Endometrial microvascular endothelial cells (primary cell): ENCODE results near the gene CDK16. TPM values are rescaled to one million over a fixed set of nuclear protein-coding genes. Genes with fewer than 3 reads are reported as not detected.

Experiments
- in situ Hi-C: cut with HindIII; loops from 2 replicates; pipeline ENCODE4 v1.10.0; 2017; ENCODE audit warnings: low sequenced_read_pairs, low pct_unique_long_range_greater_than_20kb; ENCODE audit errors: inconsistent ontology term
- total RNA-seq: library from RNA; depleted of rRNA; stranded (reverse); fragments of >200 nt; gene quantifications from one replicate; pipeline ENCODE4 v1.2.3, GENCODE V29; 2015; ENCODE audit errors: inconsistent ontology term

The CDK16 gene
- total RNA-seq, 1 donor from 2014 or later = 115 TPM

- in situ Hi-C loops = no loop called here
Measured at GRCh38 chrX:47201345-47201944, 17.0 kb upstream of the CDK16 start.

- in situ Hi-C loops = no loop called here
Measured at GRCh38 chrX:47202316-47202715, 16.2 kb upstream of the CDK16 start.

- in situ Hi-C loops = no loop called here
Measured at GRCh38 chrX:47202877-47203276, 15.6 kb upstream of the CDK16 start.

DNA sequence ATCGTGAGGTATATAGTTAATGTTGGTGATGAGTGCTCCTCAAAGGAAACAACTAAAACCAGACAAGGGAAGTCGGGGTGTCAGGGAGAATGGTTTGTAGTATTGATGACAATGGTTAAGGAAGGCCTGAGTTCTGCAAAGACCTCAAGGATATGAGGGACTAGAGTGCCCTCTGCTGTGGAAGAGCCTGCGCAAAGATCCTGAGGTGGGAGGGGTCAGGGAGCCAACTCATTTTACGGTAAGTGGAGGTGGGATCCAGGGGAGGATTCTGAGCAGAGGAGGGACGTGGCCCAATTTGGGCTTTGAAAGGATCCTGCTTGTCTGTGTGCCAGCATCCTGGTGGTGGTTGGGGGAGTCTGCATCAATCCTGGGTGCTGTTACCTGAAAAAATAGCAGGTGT, 13.5 kb upstream of the CDK16 start:
- in situ Hi-C loops = no loop called here

DNA sequence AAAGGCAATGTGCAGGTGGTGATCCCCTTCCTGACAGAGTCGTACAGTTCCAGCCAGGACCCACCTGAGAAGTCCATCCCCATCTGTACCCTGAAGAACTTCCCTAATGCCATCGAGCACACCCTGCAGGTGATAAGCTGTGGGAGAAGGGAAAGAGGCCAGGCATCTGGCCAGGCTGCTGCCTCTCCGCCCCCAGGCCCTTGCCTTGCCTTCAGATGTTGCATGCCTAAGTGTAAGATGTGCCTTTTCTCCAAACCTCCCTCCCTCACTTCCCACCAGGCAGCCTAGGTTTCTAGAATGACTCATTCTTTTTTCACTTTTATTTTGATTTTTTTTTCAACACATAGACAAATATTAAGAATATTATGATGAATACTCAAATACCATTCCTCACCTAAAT, 12.2 kb upstream of the CDK16 start:
- in situ Hi-C loops = no loop called here

DNA sequence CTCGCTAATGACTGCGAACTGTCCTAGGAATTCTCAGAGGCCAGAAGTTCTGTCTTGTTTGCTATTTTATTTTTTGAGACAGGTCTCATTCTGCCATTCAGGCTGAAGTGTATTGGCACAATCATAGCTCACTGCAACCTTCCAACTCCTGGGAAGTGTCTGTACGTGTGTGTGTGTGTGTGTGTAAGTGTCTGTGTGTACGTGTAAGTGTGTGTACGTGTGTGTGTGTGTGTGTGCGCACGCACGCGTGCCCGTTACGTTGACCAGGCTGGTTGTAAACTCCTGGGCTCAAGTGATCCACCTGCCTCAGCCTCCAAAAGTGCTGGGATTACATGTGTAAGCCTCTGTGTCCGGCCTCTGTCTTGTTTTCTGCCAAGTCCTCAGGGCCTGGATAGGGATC, 10.4 kb upstream of the CDK16 start:
- in situ Hi-C loops = no loop called here

- in situ Hi-C loops = no loop called here
Measured at GRCh38 chrX:47209508-47210238, 8.8 kb upstream of the CDK16 start.

GRCh38 chrX:47210661-47211425, 7.6 kb upstream of the CDK16 start:
- in situ Hi-C loops = no loop called here

- in situ Hi-C loops = no loop called here
Measured at GRCh38 chrX:47212381-47213293, 5.8 kb upstream of the CDK16 start.

- in situ Hi-C loops = no loop called here
Measured at GRCh38 chrX:47214435-47215077, 3.9 kb upstream of the CDK16 start.

DNA sequence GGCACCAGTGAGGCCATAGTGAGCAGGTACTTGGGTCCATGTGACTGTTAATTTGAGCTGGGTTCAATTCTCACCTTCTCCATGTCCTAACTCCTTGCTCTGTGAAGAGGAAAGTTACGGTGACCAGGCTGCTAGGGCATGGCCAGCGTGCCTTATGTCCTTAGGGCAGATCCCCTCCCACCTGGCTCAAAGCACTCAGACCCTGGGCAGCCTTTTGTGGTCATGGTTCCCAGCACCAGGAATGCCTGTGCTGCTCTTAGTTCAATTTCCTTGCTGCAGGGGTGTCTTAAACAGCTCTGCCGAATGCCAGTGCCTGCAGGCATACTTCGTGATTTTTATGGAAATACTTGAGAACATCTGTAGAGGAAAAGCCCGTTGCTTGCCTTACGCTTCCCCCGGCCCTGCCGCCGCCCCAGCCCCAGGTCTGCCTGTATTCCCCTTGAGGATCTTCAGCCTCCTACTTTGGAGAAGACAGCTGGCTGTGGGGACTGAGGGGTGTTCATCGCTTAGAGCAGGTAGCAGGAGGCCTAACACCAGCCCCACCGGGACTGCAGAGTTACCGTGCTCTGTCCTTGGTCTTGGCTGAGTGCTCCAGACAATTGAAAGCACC, 3.1 kb upstream of the CDK16 start:
- in situ Hi-C loops = no loop called here

- in situ Hi-C loops = no loop called here
Measured at GRCh38 chrX:47216393-47216925, 2.0 kb upstream of the CDK16 start.

DNA sequence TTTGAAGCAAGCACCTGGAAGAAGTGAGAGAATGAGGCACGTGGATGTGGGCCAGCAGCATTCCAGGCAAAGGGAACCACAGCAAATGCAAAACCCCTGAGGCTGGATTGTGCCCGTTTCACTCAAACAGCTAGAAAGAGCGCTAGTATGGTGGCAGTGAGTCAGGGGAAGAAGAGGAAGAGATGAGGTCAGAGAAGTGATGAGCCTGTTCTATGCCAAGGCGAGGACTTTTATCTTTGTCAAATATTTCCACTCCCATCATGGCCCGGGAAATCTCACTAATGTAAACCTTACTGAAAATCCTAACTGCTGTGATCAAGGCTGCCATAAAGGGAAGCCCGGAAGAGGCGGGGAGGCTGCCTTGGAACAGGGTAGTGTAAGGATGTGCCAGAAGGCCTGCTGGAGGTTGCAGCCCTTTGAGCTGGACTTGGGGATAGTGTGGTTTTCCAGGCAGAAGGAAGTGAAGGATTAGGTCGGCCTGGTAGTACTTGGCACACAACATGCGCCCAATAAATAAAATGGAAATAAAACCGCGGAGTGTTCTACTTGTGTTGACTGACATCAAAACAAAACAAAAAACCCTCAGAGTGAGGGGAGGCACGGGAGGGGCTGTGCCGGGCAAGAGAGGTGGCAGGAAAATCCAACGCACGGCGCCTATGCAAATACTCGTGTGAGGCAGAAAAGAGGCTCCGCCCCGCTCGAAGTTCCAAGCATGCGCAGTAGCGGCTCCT, 1.2 kb upstream of the CDK16 start:
- in situ Hi-C loops = no loop called here

- in situ Hi-C loops = no loop called here
Measured at GRCh38 chrX:47217852-47218279, 615 bp upstream of the CDK16 start.

DNA sequence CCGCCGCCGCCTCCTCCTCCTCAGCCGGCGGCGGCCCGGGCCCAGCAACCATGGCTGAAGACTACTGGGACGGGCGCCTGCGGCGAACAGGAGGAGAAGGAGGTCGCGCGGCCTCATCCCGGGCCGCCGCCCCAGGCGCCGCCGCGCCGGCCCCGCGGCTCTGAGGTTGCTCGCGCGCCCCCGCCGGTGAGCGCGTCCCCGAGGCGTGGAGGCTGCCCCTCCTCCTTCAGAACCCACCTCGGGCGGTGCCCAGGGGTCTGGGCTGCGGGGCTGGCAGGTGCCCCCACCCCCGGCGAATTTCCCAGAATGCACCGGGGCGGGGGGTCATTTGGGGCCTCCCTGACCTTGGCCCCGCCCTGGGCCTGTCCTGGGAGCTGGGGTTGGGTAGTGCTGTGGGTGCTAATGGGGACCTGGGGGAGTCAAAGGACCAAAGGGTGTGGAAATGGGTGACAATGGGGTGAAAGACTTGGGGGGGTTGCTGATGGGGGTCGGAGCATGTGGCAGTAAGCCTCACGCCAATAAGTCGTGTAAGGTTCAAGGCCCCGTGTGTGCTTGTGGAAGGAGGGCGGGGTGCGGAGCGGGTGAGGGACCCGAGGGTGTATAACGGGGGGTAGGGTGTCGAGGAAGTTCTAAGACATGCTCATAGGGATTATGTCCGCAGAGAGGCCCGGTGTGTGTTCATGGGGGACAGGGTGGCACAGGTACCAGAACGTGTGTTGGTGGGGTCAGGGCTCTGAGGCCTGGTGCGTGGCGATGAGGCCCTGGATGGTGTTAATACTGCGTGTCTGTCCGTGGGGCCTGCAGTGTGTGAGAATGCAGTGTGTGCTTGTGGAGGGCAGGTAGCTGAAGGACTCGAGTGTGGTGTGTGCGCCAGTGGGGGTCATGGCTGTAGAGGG, 687 bp downstream of the CDK16 start:
- in situ Hi-C loops = no loop called here

GRCh38 chrX:47221756-47222155, 3.3 kb downstream of the CDK16 start:
- in situ Hi-C loops = no loop called here
